GM18909 (cell line): Measurements from ENCODE around the gene WTIP.

Source experiments
- ATAC-seq: cut with Tn5 transposase; IDR thresholded peaks from one replicate; pipeline ENCODE4 v1.9.1; 2021; ENCODE audit warnings: mild to moderate bottlenecking; ENCODE audit not compliant: unreplicated experiment, poor library complexity

Gene WTIP

GRCh38 chr19:34549833-34550232 lies 68.3 kb downstream of the WTIP start:
- no peak for ATAC-seq

GRCh38 chr19:34555447-34555846 lies 73.9 kb downstream of the WTIP start:
- ATAC-seq = no peak

GRCh38 chr19:34556488-34556887 lies 74.9 kb downstream of the WTIP start:
- no peak for ATAC-seq

DNA sequence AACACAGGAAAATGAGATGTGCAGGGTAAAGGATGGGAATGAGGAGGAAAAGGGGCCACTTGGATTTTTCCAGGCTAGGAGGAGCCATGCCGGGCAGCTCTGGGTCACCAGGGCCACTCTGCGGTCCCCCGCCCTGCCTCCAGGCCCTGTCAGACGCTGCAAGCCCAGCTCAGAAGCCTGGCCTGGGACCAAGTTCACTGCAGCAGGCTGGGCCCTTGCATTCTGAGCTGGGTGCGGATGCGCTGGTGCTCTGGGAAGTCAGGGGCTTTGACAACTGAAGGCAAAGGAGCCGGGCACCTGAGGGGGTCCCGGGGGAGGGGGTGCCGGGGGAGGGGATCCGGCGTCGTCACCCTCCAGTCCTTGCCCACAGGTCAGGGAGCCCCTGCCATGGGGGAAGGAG lies 77.5 kb downstream of the WTIP start:
- ATAC-seq = no peak

DNA sequence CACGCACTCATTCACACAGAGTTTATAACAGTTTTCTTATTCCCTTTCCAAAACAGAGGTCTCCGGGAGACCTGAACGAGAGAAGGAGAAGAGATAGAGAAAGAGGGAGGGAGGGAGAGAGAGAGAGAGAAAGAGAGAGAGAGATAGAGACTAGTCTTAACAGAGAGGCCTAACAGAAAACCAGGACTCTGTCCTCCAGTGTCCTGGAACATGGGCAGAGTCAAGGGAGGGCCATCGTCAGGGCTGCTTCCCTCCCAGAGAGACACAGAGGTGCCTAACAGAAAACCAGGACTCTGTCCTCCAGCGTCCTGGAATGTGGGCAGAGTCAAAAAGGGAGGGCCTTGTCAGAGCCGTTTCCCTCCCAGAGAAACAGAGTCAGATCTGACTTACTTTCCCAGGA lies 78.7 kb downstream of the WTIP start:
- no peak for ATAC-seq
